SK-N-SH (cell line): ENCODE data around the gene ST7L. TPM values are rescaled to one million over a fixed set of nuclear protein-coding genes. Genes with fewer than 3 reads are reported as not detected.

ENCODE experiments used
- CTCF ChIA-PET: fragments of 300-600, 350-600 bp; formaldehyde crosslinking; extraction: SDS; loops from one replicate; lab custom pipeline; 2021; lab: Yijun Ruan, JAX
- POLR2A ChIA-PET: fragments of 350-600 bp; sonication (Branson Sonifier 250); formaldehyde crosslinking; extraction: SDS; loops from one replicate; lab custom pipeline; 2020; ENCODE audit warnings: antibody characterized with exemption, inconsistent platforms; lab: Yijun Ruan, JAX
- DNase-seq: peaks from one replicate; pipeline ENCODE4 v3.0.0; 2012
- H2AFZ ChIP-seq: fragments of 200-600 bp; sonication (generic); 2 replicates; pipeline ENCODE4 v1.8.1; 2016; ENCODE audit warnings: antibody characterized with exemption, mild to moderate bottlenecking, low read depth
- H3F3A ChIP-seq: fragments of 200-600 bp; sonication (generic); replicated peaks from 2 replicates; pipeline ENCODE3; 2016; ENCODE audit warnings: antibody characterized with exemption, mild to moderate bottlenecking; ENCODE audit not compliant: insufficient read depth
- H3K27ac ChIP-seq, 2 experiments: fragments of 200-500 bp in 1 of 2; fragments of 200-600 bp in 1 of 2; sonication (Bioruptor generic) in 1 of 2; sonication (generic), shearing (Covaris generic) in 1 of 2; 2 replicates each; pipeline versions ENCODE4 v1.5.1 to v1.6.1; 2014 to 2016; ENCODE audit warnings: low read depth in 2 of 2, inconsistent platforms in 1 of 2, low read length in 1 of 2, mild to moderate bottlenecking in 1 of 2, mixed read lengths in 1 of 2
- H3K27me3 ChIP-seq: fragments of 200-600 bp; sonication (generic), shearing (Covaris generic); 2 replicates; pipeline ENCODE4 v1.6.1; 2016; ENCODE audit warnings: mixed run types; ENCODE audit not compliant: insufficient read depth
- H3K36me3 ChIP-seq, 2 experiments: fragments of 200-500 bp in 1 of 2; fragments of 200-600 bp in 1 of 2; sonication (Bioruptor generic) in 1 of 2; sonication (generic) in 1 of 2; replicated peaks in 1 of 2; 2 replicates each; pipeline versions ENCODE3 to v1.5.1; 2014 to 2016; ENCODE audit warnings: low read length in 1 of 2, mild to moderate bottlenecking in 1 of 2; ENCODE audit not compliant: insufficient read depth in 2 of 2, control insufficient read depth in 1 of 2
- H3K4me1 ChIP-seq, 2 experiments: fragments of 200-500 bp in 1 of 2; fragments of 200-600 bp in 1 of 2; sonication (Bioruptor generic) in 1 of 2; sonication (generic), shearing (Covaris generic) in 1 of 2; 2 replicates each; pipeline versions ENCODE4 v1.5.1 to v1.6.1; 2014 to 2016; ENCODE audit warnings: low read depth in 1 of 2, low read length in 1 of 2, mixed run types in 1 of 2; ENCODE audit not compliant: insufficient read depth in 2 of 2, control insufficient read depth in 1 of 2
- H3K4me2 ChIP-seq: fragments of 200-600 bp; sonication (generic), shearing (Covaris generic); 2 replicates; pipeline ENCODE4 v1.6.1; 2017; ENCODE audit warnings: mixed run types
- H3K4me3 ChIP-seq, 2 experiments: fragments of 200-500 bp in 1 of 2; fragments of 200-600 bp in 1 of 2; sonication (Bioruptor generic) in 1 of 2; sonication (generic), shearing (Covaris generic) in 1 of 2; 2 replicates each; pipeline versions ENCODE4 v1.5.1 to v1.8.1; 2014 to 2016; ENCODE audit warnings: low read depth in 2 of 2, inconsistent platforms in 1 of 2, low read length in 1 of 2, mild to moderate bottlenecking in 1 of 2, mixed read lengths in 1 of 2, moderate library complexity in 1 of 2
- H3K79me2 ChIP-seq: fragments of 200-600 bp; sonication (generic); 2 replicates; pipeline ENCODE4 v1.8.1; 2017; ENCODE audit warnings: mild to moderate bottlenecking; ENCODE audit not compliant: insufficient read depth
- H3K9ac ChIP-seq: fragments of 200-600 bp; sonication (generic); 2 replicates; pipeline ENCODE4 v1.6.1; 2017; ENCODE audit warnings: mixed run types
- H3K9me2 ChIP-seq: fragments of 200-600 bp; sonication (generic); 2 replicates; pipeline ENCODE4 v1.6.1; 2017; ENCODE audit warnings: mixed run types
- H3K9me3 ChIP-seq: fragments of 200-600 bp; sonication (generic); 2 replicates; pipeline ENCODE4 v1.6.1; 2017; ENCODE audit warnings: mixed run types, mild to moderate bottlenecking, moderate library complexity
- H4K20me1 ChIP-seq: fragments of 200-600 bp; sonication (generic); 2 replicates; pipeline ENCODE4 v1.6.1; 2017; ENCODE audit warnings: mild to moderate bottlenecking, mixed run types; ENCODE audit not compliant: insufficient read depth
- EP300 ChIP-seq, 2 experiments: IDR thresholded peaks; 2 replicates each; pipeline versions ENCODE4 v1.4.0 to v1.6.1; 2012; ENCODE audit warnings: borderline replicate concordance in 1 of 2, low read depth in 1 of 2, low read length in 1 of 2
- FOXJ3 ChIP-seq: sonication (generic); formaldehyde crosslinking; IDR thresholded peaks from 2 replicates; pipeline ENCODE4 v1.5.1; 2020; ENCODE audit warnings: mild to moderate bottlenecking, missing genetic modification reagents
- GATA2 ChIP-seq: sonication (generic); formaldehyde crosslinking; IDR thresholded peaks from 2 replicates; pipeline ENCODE4 v1.5.0; 2020; ENCODE audit warnings: mild to moderate bottlenecking, missing genetic modification reagents
- PBX3 ChIP-seq: IDR thresholded peaks from 2 replicates; pipeline ENCODE4; 2012
- POLR2AphosphoS5 ChIP-seq: IDR thresholded peaks from 2 replicates; pipeline ENCODE4 v1.6.1; 2012; ENCODE audit warnings: low read depth, low read length
- RAD21 ChIP-seq: IDR thresholded peaks from 2 replicates; pipeline ENCODE4 v1.6.1; 2012; ENCODE audit warnings: mild to moderate bottlenecking, low read length
- ZBTB33 ChIP-seq: IDR thresholded peaks from 2 replicates; pipeline ENCODE4 v1.4.0; 2012; ENCODE audit warnings: low read depth, borderline replicate concordance
- WGBS: methylation state at CpG from one replicate; pipeline ENCODE4 v1.1.6; 2017; ENCODE audit warnings: low lambda C conversion rate; 5-methylcytosine and 5-hydroxymethylcytosine counted together
- polyA plus RNA-seq, 3 experiments: library from polyadenylated mRNA; depleted of rRNA; stranded (reverse); fragments of >200 nt; gene quantifications; 2 replicates each; pipeline ENCODE4 v1.2.3, GENCODE V29; 2012
- TF ChIP-seq, protein P1 (sequence below): fragments of 200-600 bp; sonication (generic); IDR thresholded peaks from 2 replicates; pipeline ENCODE4 v1.6.1; 2017; ENCODE audit warnings: antibody characterized with exemption, mild to moderate bottlenecking, moderate library complexity

Gene ST7L
- polyA plus RNA-seq, 1 of the 3 experiments (the other 2 are of a cell fraction), result 17.9 TPM

DNA sequence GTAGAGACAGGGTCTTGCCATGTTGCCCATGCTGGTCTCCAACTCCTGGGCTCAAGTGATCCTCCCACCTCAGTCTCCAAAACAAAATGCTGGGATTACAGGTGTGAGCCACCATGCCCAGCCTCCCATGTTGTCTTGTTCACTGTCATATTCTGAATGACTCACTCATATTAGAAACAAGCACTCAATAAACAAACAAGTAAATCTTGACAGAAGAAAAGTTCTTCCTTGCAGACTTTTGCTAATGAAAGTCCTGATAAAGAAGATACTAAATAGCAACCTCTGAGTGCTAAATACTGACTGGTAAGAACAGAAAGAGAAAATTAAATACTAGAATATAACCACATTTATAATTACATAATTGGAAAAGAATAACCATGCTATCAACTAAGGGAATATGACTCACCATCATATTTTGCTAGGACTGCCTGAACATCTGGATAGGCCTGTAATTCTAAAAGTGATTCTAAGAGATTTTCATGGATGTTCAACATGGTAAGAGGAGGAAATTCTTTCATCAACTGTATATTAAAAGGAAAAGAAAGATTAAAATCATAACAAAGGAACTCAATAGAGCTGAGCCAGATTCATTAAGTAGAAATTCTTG, 37.3 kb downstream of the ST7L start (continued):
- TF ChIP-seq, protein P1, sequence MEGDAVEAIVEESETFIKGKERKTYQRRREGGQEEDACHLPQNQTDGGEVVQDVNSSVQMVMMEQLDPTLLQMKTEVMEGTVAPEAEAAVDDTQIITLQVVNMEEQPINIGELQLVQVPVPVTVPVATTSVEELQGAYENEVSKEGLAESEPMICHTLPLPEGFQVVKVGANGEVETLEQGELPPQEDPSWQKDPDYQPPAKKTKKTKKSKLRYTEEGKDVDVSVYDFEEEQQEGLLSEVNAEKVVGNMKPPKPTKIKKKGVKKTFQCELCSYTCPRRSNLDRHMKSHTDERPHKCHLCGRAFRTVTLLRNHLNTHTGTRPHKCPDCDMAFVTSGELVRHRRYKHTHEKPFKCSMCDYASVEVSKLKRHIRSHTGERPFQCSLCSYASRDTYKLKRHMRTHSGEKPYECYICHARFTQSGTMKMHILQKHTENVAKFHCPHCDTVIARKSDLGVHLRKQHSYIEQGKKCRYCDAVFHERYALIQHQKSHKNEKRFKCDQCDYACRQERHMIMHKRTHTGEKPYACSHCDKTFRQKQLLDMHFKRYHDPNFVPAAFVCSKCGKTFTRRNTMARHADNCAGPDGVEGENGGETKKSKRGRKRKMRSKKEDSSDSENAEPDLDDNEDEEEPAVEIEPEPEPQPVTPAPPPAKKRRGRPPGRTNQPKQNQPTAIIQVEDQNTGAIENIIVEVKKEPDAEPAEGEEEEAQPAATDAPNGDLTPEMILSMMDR, result no peak
- TF ChIP-seq RAD21 (no peak), PBX3 (no peak), FOXJ3 (CRISPR knock-in tag) (no peak)

GRCh38 chr1:112579801-112580510, 39.0 kb downstream of the ST7L start:
- DNase-seq, result no peak
- Histone ChIP-seq H3K4me1 (peaks cover 0 to 12% of the 10 kb centered on the region in 2 experiments; a peak in 1 of 4 replicates), H4K20me1 (no peaks in the 10 kb centered on the region), H2AFZ (no peak overlapping the region), H3K9ac (no peak overlapping the region), H3K36me3 (peaks cover 25 to 39% of the 10 kb centered on the region in 2 experiments), H3K9me2 (no peaks in the 10 kb centered on the region), H3F3A (peaks cover 9% of the 10 kb centered on the region), H3K9me3 (no peaks in the 10 kb centered on the region), H3K27ac (no peak overlapping the region), H3K79me2 (no peaks in the 10 kb centered on the region), H3K4me3 (no peak overlapping the region), H3K4me2 (no peak overlapping the region), H3K27me3 (no peaks in the 10 kb centered on the region)
- TF ChIP-seq GATA2, result no peak
- no peak for TF ChIP-seq POLR2AphosphoS5
- TF ChIP-seq ZBTB33, result no peak
- TF ChIP-seq EP300 (IDR thresholded peaks at IDR 0.05; ENCODE audit: borderline replicate concordance in 1 of 2, low read depth in 1 of 2, low read length in 1 of 2), result no peak
- POLR2A ChIA-PET, result no interaction called here
- 92% methylated on average over 5 of the region's 5 CpGs for WGBS
- CTCF ChIA-PET, result interaction anchor here (0.7 to 1.2 kb wide), 2 partner anchors 40 to 210 kb away, joined by 3 read pairs; no protein-coding TSS in a partner anchor
